ENCODE results near the gene SNF8. TPM values are rescaled to one million over a fixed set of nuclear protein-coding genes. Genes with fewer than 3 reads are reported as not detected.

The SNF8 gene
- total RNA-seq, 1 experiment from 2014 or later = 129 TPM

- no CpG with 5 or more reads among the region's 11 CpGs for WGBS (ENCODE audit: extremely low coverage, insufficient read length, low lambda C conversion rate)
- no peak overlapping the region for H3K4ac ChIP-seq (ENCODE audit: low read depth, low read length)
- H3K4me1 ChIP-seq (ENCODE audit: insufficient read depth, low read length) = peaks cover 2% of the 10 kb centered on the region; the same call in 1 of the 2 replicates
- no peak overlapping the region for H3T11ph ChIP-seq (ENCODE audit: low read length)
- peak overlapping the region; percentile 25; the same call in 1 of the 2 replicates for H3K14ac ChIP-seq (ENCODE audit: insufficient read depth, low read length)
- H2AFZ ChIP-seq (ENCODE audit: low read length) = no peak overlapping the region
- H3K23me2 ChIP-seq (ENCODE audit: insufficient read length, low read depth, low read length, poor library complexity, severe bottlenecking) = peaks cover 3% of the 10 kb centered on the region
- no peak overlapping the region for H2BK20ac ChIP-seq (ENCODE audit: low read depth, low read length, poor library complexity, severe bottlenecking)
- no peak overlapping the region for H3K27ac ChIP-seq (ENCODE audit: insufficient read length, low read depth, low read length)
- no peaks in the 10 kb centered on the region for H3K9me3 ChIP-seq (ENCODE audit: control insufficient read depth, low read depth, low read length)
- Mint-ChIP-seq H3K4me1 (peaks cover 25 to 38% of the 10 kb centered on the region in 2 experiments), H3K27me3 (ENCODE audit: low read depth) (peaks cover 7% of the 10 kb centered on the region), H3K9me3 (no peaks in the 10 kb centered on the region), H3K27ac (peak overlapping the region; percentile 3 to 32 (median 28); a peak in 2 of 7 replicates), H3K4me3 (peak overlapping the region in 1 of 2 experiments; percentile 56; a peak in 2 of 5 replicates), H3K36me3 (ENCODE audit: insufficient read depth in 1 of 3, low read depth in 3 of 3) (no peaks in the 10 kb centered on the region)
- H3K23ac ChIP-seq (ENCODE audit: insufficient read length, low read depth, low read length) = no peak overlapping the region
- no peak overlapping the region for H3K56ac ChIP-seq (ENCODE audit: insufficient read length, low read depth, low read length)
- H4K91ac ChIP-seq (ENCODE audit: insufficient read length, low read depth, low read length) = no peak overlapping the region
- no peak overlapping the region for H2BK12ac ChIP-seq (ENCODE audit: insufficient read length, low read depth, low read length)
- H3K27me3 ChIP-seq (ENCODE audit: insufficient read depth, low read length) = no peaks in the 10 kb centered on the region
- no peak overlapping the region for H2BK120ac ChIP-seq (ENCODE audit: low read depth, low read length, poor library complexity, severe bottlenecking)
- no peaks in the 10 kb centered on the region for H3K79me2 ChIP-seq (ENCODE audit: insufficient read depth, low read length)
- no peaks in the 10 kb centered on the region for H4K20me1 ChIP-seq (ENCODE audit: control insufficient read depth, insufficient read depth, insufficient read length)
- no peak for TF ChIP-seq CTCF (conservative IDR thresholded peaks at IDR 0.05)
- H3K9ac ChIP-seq (ENCODE audit: extremely low read depth, insufficient read length, low read length) = no peak overlapping the region
- no peaks in the 10 kb centered on the region for H3K79me1 ChIP-seq (ENCODE audit: insufficient read depth, low read depth, low read length, poor library complexity, severe bottlenecking)
- no peak overlapping the region for H4K8ac ChIP-seq (replicated peaks; ENCODE audit: insufficient read length, low read depth, low read length)
- no peak overlapping the region for H4K5ac ChIP-seq (ENCODE audit: insufficient read length, low read depth, low read length)
- peak; percentile 66 for DNase-seq
- H2BK5ac ChIP-seq (ENCODE audit: insufficient read length, low read length) = no peak overlapping the region
- H3K4me2 ChIP-seq (ENCODE audit: insufficient read depth, insufficient read length, low read length) = peak overlapping the region; percentile 38
- no peak overlapping the region for H3K18ac ChIP-seq (ENCODE audit: insufficient read length, low read depth, low read length)
- no peak overlapping the region for H2AK5ac ChIP-seq (ENCODE audit: insufficient read length, low read length)
- H2BK15ac ChIP-seq (ENCODE audit: low read depth, low read length) = no peak overlapping the region
These were observed 16.3 kb upstream of the SNF8 start for GRCh38 chr17:48960834-48961515.
